ENCODE data around the gene PPP3CA. TPM values are rescaled to one million over a fixed set of nuclear protein-coding genes. Genes with fewer than 3 reads are reported as not detected.

The PPP3CA gene
- total RNA-seq, 1 donor from 2014 or later, result 16.7 TPM

- Histone ChIP-seq H3K27ac (replicated peaks) (no peak overlapping the region), H3K9me3 (replicated peaks) (no peaks in the 10 kb centered on the region), H3K27me3 (ENCODE audit: low read depth) (no peaks in the 10 kb centered on the region), H3K4me1 (peaks cover 38% of the 10 kb centered on the region), H3K4me3 (no peak overlapping the region), H3K36me3 (no peaks in the 10 kb centered on the region)
- DNase-seq, result no peak
- intact Hi-C loops (cut with micrococcal nuclease), result no loop called here
- TF ChIP-seq CTCF (IDR thresholded peaks at IDR 0.05; ENCODE audit: borderline replicate concordance), result no peak
Observed at GRCh38 chr4:101178731-101179130, 168.6 kb downstream of the PPP3CA start.

GRCh38 chr4:101177154-101177553 is 170.2 kb downstream of the PPP3CA start:
- H3K27me3 ChIP-seq (ENCODE audit: low read depth), result no peaks in the 10 kb centered on the region
- no peaks in the 10 kb centered on the region for H3K36me3 ChIP-seq
- intact Hi-C loops (cut with micrococcal nuclease), result no loop called here
- peak overlapping the region; percentile 50 for H3K27ac ChIP-seq (replicated peaks)
- no peak for DNase-seq
- no peak overlapping the region for H3K4me3 ChIP-seq
- TF ChIP-seq CTCF (IDR thresholded peaks at IDR 0.05; ENCODE audit: borderline replicate concordance), result no peak
- no peaks in the 10 kb centered on the region for H3K9me3 ChIP-seq (replicated peaks)
- H3K4me1 ChIP-seq, result peaks cover 38% of the 10 kb centered on the region

GRCh38 chr4:101175896-101176676 is 171.2 kb downstream of the PPP3CA start:
- Histone ChIP-seq H3K27me3 (ENCODE audit: low read depth) (no peaks in the 10 kb centered on the region), H3K4me3 (no peak overlapping the region), H3K27ac (replicated peaks) (peak overlapping the region; percentile 50), H3K36me3 (no peaks in the 10 kb centered on the region), H3K4me1 (peaks cover 38% of the 10 kb centered on the region), H3K9me3 (replicated peaks) (no peaks in the 10 kb centered on the region)
- no peak for TF ChIP-seq CTCF (IDR thresholded peaks at IDR 0.05; ENCODE audit: borderline replicate concordance)
- intact Hi-C loops (cut with micrococcal nuclease), result no loop called here
- DNase-seq, result no peak

GRCh38 chr4:101174679-101175345 is 172.5 kb downstream of the PPP3CA start:
- H3K4me1 ChIP-seq, result peaks cover 38% of the 10 kb centered on the region
- no peaks in the 10 kb centered on the region for H3K27me3 ChIP-seq (ENCODE audit: low read depth)
- intact Hi-C loops (cut with micrococcal nuclease), result no loop called here
- DNase-seq, result no peak
- H3K4me3 ChIP-seq, result no peak overlapping the region
- no peak overlapping the region for H3K27ac ChIP-seq (replicated peaks)
- no peaks in the 10 kb centered on the region for H3K36me3 ChIP-seq
- no peak for TF ChIP-seq CTCF (IDR thresholded peaks at IDR 0.05; ENCODE audit: borderline replicate concordance)
- H3K9me3 ChIP-seq (replicated peaks), result no peaks in the 10 kb centered on the region

- Histone ChIP-seq H3K4me3 (no peak overlapping the region), H3K27ac (replicated peaks) (no peak overlapping the region), H3K27me3 (ENCODE audit: low read depth) (no peaks in the 10 kb centered on the region), H3K9me3 (replicated peaks) (no peaks in the 10 kb centered on the region), H3K36me3 (no peaks in the 10 kb centered on the region), H3K4me1 (peaks cover 29% of the 10 kb centered on the region)
- no peak for TF ChIP-seq CTCF (IDR thresholded peaks at IDR 0.05; ENCODE audit: borderline replicate concordance)
- no peak for DNase-seq
- intact Hi-C loops (cut with micrococcal nuclease), result no loop called here
Observed at GRCh38 chr4:101172369-101172768, 175.0 kb downstream of the PPP3CA start.
